ENCODE measurements around the gene HDAC4.

GRCh38 chr2:239318790-239319661, 81.8 kb downstream of the HDAC4 start:
- TF ChIP-seq POLR2A (IDR thresholded peaks at IDR 0.05), result no peak
- TF ChIP-seq, protein P1, sequence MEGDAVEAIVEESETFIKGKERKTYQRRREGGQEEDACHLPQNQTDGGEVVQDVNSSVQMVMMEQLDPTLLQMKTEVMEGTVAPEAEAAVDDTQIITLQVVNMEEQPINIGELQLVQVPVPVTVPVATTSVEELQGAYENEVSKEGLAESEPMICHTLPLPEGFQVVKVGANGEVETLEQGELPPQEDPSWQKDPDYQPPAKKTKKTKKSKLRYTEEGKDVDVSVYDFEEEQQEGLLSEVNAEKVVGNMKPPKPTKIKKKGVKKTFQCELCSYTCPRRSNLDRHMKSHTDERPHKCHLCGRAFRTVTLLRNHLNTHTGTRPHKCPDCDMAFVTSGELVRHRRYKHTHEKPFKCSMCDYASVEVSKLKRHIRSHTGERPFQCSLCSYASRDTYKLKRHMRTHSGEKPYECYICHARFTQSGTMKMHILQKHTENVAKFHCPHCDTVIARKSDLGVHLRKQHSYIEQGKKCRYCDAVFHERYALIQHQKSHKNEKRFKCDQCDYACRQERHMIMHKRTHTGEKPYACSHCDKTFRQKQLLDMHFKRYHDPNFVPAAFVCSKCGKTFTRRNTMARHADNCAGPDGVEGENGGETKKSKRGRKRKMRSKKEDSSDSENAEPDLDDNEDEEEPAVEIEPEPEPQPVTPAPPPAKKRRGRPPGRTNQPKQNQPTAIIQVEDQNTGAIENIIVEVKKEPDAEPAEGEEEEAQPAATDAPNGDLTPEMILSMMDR (IDR thresholded peaks at IDR 0.05), result no peak

All from testis (tissue), 2 donors.